ENCODE data around the gene ISL1.
A peak's percentile ranks its signal among the peaks of the same experiment; 100 is the strongest.

The ISL1 gene

GRCh38 chr5:51347157-51347556, 36.1 kb upstream of the ISL1 start:
- no peak for TF ChIP-seq EZH2 (IDR thresholded peaks at IDR 0.05; ENCODE audit: borderline replicate concordance, low read depth, low read length, severe bottlenecking)
- no peak for TF ChIP-seq CTCF (IDR thresholded peaks at IDR 0.05; ENCODE audit: borderline replicate concordance, extremely low read depth, low read length, poor library complexity, severe bottlenecking)
- DNase-seq = no peak
- H3K27ac ChIP-seq (ENCODE audit: low read length) = no peak overlapping the region

GRCh38 chr5:51347704-51348103, 35.5 kb upstream of the ISL1 start:
- Histone ChIP-seq H3K27me3 (ENCODE audit: insufficient read depth, low read length, poor library complexity) (no peaks in the 10 kb centered on the region), H3K27ac (ENCODE audit: low read length) (no peak overlapping the region), H3K4me2 (ENCODE audit: insufficient read depth, low read length) (no peak overlapping the region), H4K20me1 (ENCODE audit: insufficient read depth, low read length) (no peaks in the 10 kb centered on the region), H3K9me3 (ENCODE audit: insufficient read depth, low read length, severe bottlenecking) (no peaks in the 10 kb centered on the region), H3K4me3 (ENCODE audit: low read depth in 1 of 2, low read length in 2 of 2) (no peak overlapping the region), H3K9ac (ENCODE audit: low read depth, low read length) (no peak overlapping the region), H2AFZ (ENCODE audit: low read depth, low read length) (no peak overlapping the region), H3K79me2 (ENCODE audit: insufficient read depth, low read length) (no peaks in the 10 kb centered on the region), H3K36me3 (ENCODE audit: insufficient read depth, low read length) (no peaks in the 10 kb centered on the region), H3K4me1 (ENCODE audit: insufficient read depth, low read length) (no peaks in the 10 kb centered on the region)
- no peak for TF ChIP-seq EZH2 (IDR thresholded peaks at IDR 0.05; ENCODE audit: borderline replicate concordance, low read depth, low read length, severe bottlenecking)
- TF ChIP-seq CTCF (IDR thresholded peaks at IDR 0.05; ENCODE audit: borderline replicate concordance, extremely low read depth, low read length, poor library complexity, severe bottlenecking) = peak; percentile 12
- ATAC-seq (ENCODE audit: insufficient read depth, low read depth) (no peak), DNase-seq (no peak)

More at GRCh38 chr5:51347157-51347556, 36.1 kb upstream of the ISL1 start:
- Histone ChIP-seq H3K9me3 (ENCODE audit: insufficient read depth, low read length, severe bottlenecking) (no peaks in the 10 kb centered on the region), H2AFZ (ENCODE audit: low read depth, low read length) (no peak overlapping the region), H3K9ac (ENCODE audit: low read depth, low read length) (no peak overlapping the region), H3K4me1 (ENCODE audit: insufficient read depth, low read length) (no peaks in the 10 kb centered on the region), H4K20me1 (ENCODE audit: insufficient read depth, low read length) (no peaks in the 10 kb centered on the region), H3K79me2 (ENCODE audit: insufficient read depth, low read length) (no peaks in the 10 kb centered on the region), H3K36me3 (ENCODE audit: insufficient read depth, low read length) (no peaks in the 10 kb centered on the region), H3K27me3 (ENCODE audit: insufficient read depth, low read length, poor library complexity) (no peaks in the 10 kb centered on the region), H3K4me3 (ENCODE audit: low read depth in 1 of 2, low read length in 2 of 2) (no peak overlapping the region), H3K4me2 (ENCODE audit: insufficient read depth, low read length) (no peak overlapping the region)
- ATAC-seq (ENCODE audit: insufficient read depth, low read depth) = no peak

GRCh38 chr5:51371052-51371451, 12.2 kb upstream of the ISL1 start:
- no peak for TF ChIP-seq EZH2 (IDR thresholded peaks at IDR 0.05; ENCODE audit: borderline replicate concordance, low read depth, low read length, severe bottlenecking)
- TF ChIP-seq CTCF (IDR thresholded peaks at IDR 0.05; ENCODE audit: borderline replicate concordance, extremely low read depth, low read length, poor library complexity, severe bottlenecking) = no peak
- ATAC-seq (ENCODE audit: insufficient read depth, low read depth) (no peak), DNase-seq (no peak)
- Histone ChIP-seq H3K9ac (ENCODE audit: low read depth, low read length) (no peak overlapping the region), H3K27ac (ENCODE audit: low read length) (no peak overlapping the region), H3K4me1 (ENCODE audit: insufficient read depth, low read length) (no peaks in the 10 kb centered on the region), H3K36me3 (ENCODE audit: insufficient read depth, low read length) (no peaks in the 10 kb centered on the region), H2AFZ (ENCODE audit: low read depth, low read length) (no peak overlapping the region), H3K4me3 (ENCODE audit: low read depth in 1 of 2, low read length in 2 of 2) (no peak overlapping the region), H3K27me3 (ENCODE audit: insufficient read depth, low read length, poor library complexity) (no peaks in the 10 kb centered on the region), H4K20me1 (ENCODE audit: insufficient read depth, low read length) (no peaks in the 10 kb centered on the region), H3K79me2 (ENCODE audit: insufficient read depth, low read length) (no peaks in the 10 kb centered on the region), H3K4me2 (ENCODE audit: insufficient read depth, low read length) (no peak overlapping the region), H3K9me3 (ENCODE audit: insufficient read depth, low read length, severe bottlenecking) (no peaks in the 10 kb centered on the region)

Measured in DND-41 (cell line).